ENCODE data around the gene CFAP99.

Gene CFAP99

GRCh38 chr4:2478229-2478628, 59.5 kb downstream of the CFAP99 start:
- DNase-seq: peak; percentile 29

- no peak for DNase-seq
These were observed 61.9 kb downstream of the CFAP99 start for GRCh38 chr4:2480649-2481048.

GRCh38 chr4:2482192-2482591, 63.4 kb downstream of the CFAP99 start:
- no peak for DNase-seq

- DNase-seq: peak; percentile 62
These were observed 63.9 kb downstream of the CFAP99 start for GRCh38 chr4:2482693-2483092.

GRCh38 chr4:2483237-2483636, 64.5 kb downstream of the CFAP99 start:
- no peak for DNase-seq

GRCh38 chr4:2484185-2484584, 65.4 kb downstream of the CFAP99 start:
- DNase-seq: no peak

GRCh38 chr4:2484993-2485392, 66.2 kb downstream of the CFAP99 start:
- DNase-seq: peak; percentile 36

GRCh38 chr4:2485956-2486355, 67.2 kb downstream of the CFAP99 start:
- no peak for DNase-seq

- DNase-seq: no peak
These were observed 68.2 kb downstream of the CFAP99 start for GRCh38 chr4:2486981-2487380.

GRCh38 chr4:2487632-2488031, 68.9 kb downstream of the CFAP99 start:
- DNase-seq: no peak

GRCh38 chr4:2489081-2489805, 70.5 kb downstream of the CFAP99 start:
- no peak for DNase-seq

- DNase-seq: no peak
These were observed 71.2 kb downstream of the CFAP99 start for GRCh38 chr4:2489841-2490552.

GRCh38 chr4:2492970-2493369, 74.2 kb downstream of the CFAP99 start:
- no peak for DNase-seq

GRCh38 chr4:2494992-2495391, 76.2 kb downstream of the CFAP99 start:
- no peak for DNase-seq

GRCh38 chr4:2497324-2497723, 78.6 kb downstream of the CFAP99 start:
- no peak for DNase-seq

- no peak for DNase-seq
These were observed 79.2 kb downstream of the CFAP99 start for GRCh38 chr4:2497931-2498330.

GRCh38 chr4:2500547-2500946, 81.8 kb downstream of the CFAP99 start:
- no peak for DNase-seq

- DNase-seq: no peak
These were observed 82.4 kb downstream of the CFAP99 start for GRCh38 chr4:2501034-2501594.

GRCh38 chr4:2503809-2504208, 85.1 kb downstream of the CFAP99 start:
- no peak for DNase-seq

GRCh38 chr4:2507259-2507658, 88.5 kb downstream of the CFAP99 start:
- DNase-seq: no peak

GRCh38 chr4:2507855-2508254, 89.1 kb downstream of the CFAP99 start:
- DNase-seq: no peak

- DNase-seq: no peak
These were observed 91.8 kb downstream of the CFAP99 start for GRCh38 chr4:2510351-2511259.

GRCh38 chr4:2511645-2512131, 92.9 kb downstream of the CFAP99 start:
- no peak for DNase-seq
